ENCODE results near the gene ZFAND4.
"Not testable (repeated sequence)": the region's sequence is repeated elsewhere in the genome, so short reads cannot be mapped to it uniquely, and the experiment has no call there.

GRCh38 chr10:45600337-45601253 lies 72.0 kb downstream of the ZFAND4 start:
- not testable (repeated sequence) for TF ChIP-seq CTCF (conservative IDR thresholded peaks at IDR 0.05; ENCODE audit: low read depth in 2 of 2); POLR2AphosphoS5 (IDR thresholded peaks at IDR 0.05; ENCODE audit: low read depth); EZH2phosphoT487 (IDR thresholded peaks at IDR 0.05; ENCODE audit: unreplicated experiment); EZH2 (IDR thresholded peaks at IDR 0.05; ENCODE audit: low read depth, unreplicated experiment); ETS1 (IDR thresholded peaks at IDR 0.05); REST (IDR thresholded peaks at IDR 0.05; ENCODE audit: unreplicated experiment); NANOG (IDR thresholded peaks at IDR 0.05; ENCODE audit: borderline replicate concordance); ZNF114 (CRISPR knock-in tag; IDR thresholded peaks at IDR 0.05); STAT1 (IDR thresholded peaks at IDR 0.05; ENCODE audit: unreplicated experiment)
